A673 (cell line): ENCODE results near the gene RABGGTA. TPM values are rescaled to one million over a fixed set of nuclear protein-coding genes. Genes with fewer than 3 reads are reported as not detected.

Experiments
- BruUV-seq: library from RNA; stranded (reverse); fragments of 400-500 nt; replicated peaks from 2 replicates; lab custom pipeline; 2021; lab: Mats Ljungman, UMichigan
- CTCF ChIA-PET: fragments of 300-600 bp; sonication (Branson Sonifier 250); formaldehyde crosslinking; loops from one replicate; lab custom pipeline; 2022; ENCODE audit warnings: antibody characterized with exemption; lab: Charles Lee
- POLR2A ChIA-PET: fragments of 300-600 bp; sonication (Branson Sonifier 250); formaldehyde crosslinking; loops from one replicate; lab custom pipeline; 2022; ENCODE audit warnings: antibody characterized with exemption; ENCODE audit not compliant: low non-redundant PET; lab: Charles Lee
- DNase-seq: peaks from one replicate; pipeline ENCODE4 v3.0.0-alpha.2; 2015; ENCODE audit warnings: low spot score
- H3K27ac ChIP-seq: fragments of 200-600 bp; sonication (generic); 2 replicates; pipeline ENCODE4 v1.5.1; 2016; ENCODE audit warnings: mixed run types, low read depth, mild to moderate bottlenecking, mixed read lengths, antibody characterized with exemption, low read length; ENCODE audit not compliant: poor library complexity, severe bottlenecking
- H3K27me3 ChIP-seq: fragments of 200-600 bp; sonication (generic); replicated peaks from 2 replicates; pipeline ENCODE4 v1.6.1; 2017; ENCODE audit warnings: mixed run types, low read depth, mild to moderate bottlenecking, mixed read lengths, antibody characterized with exemption, low read length; ENCODE audit not compliant: insufficient read depth, poor library complexity
- H3K36me3 ChIP-seq: fragments of 200-600 bp; sonication (generic); 2 replicates; pipeline ENCODE4 v1.6.1; 2016; ENCODE audit warnings: mixed run types, mild to moderate bottlenecking, mixed read lengths, antibody characterized with exemption, low read length; ENCODE audit not compliant: insufficient read depth, poor library complexity, severe bottlenecking
- H3K4me1 ChIP-seq: fragments of 200-600 bp; sonication (generic); 2 replicates; pipeline ENCODE4 v1.6.1; 2017; ENCODE audit warnings: mixed run types, mild to moderate bottlenecking, mixed read lengths, antibody characterized with exemption, low read length; ENCODE audit not compliant: insufficient read depth, poor library complexity, severe bottlenecking
- H3K4me3 ChIP-seq: fragments of 200-600 bp; sonication (generic); 2 replicates; pipeline ENCODE4 v1.5.1; 2016; ENCODE audit warnings: low read depth, mixed run types, mild to moderate bottlenecking, mixed read lengths, low read length; ENCODE audit not compliant: poor library complexity, severe bottlenecking
- H3K9me3 ChIP-seq: fragments of 200-600 bp; sonication (generic); 2 replicates; pipeline ENCODE4 v1.6.1; 2016; ENCODE audit warnings: mixed run types, low read depth, mild to moderate bottlenecking, mixed read lengths, antibody characterized with exemption, low read length; ENCODE audit not compliant: poor library complexity, severe bottlenecking
- EZH2 ChIP-seq: fragments of 200-600 bp; sonication (generic); IDR thresholded peaks from 2 replicates; pipeline ENCODE4 v1.6.1; 2017; ENCODE audit warnings: borderline replicate concordance, low read depth, mild to moderate bottlenecking, mixed read lengths, antibody characterized with exemption, low read length; ENCODE audit not compliant: poor library complexity, severe bottlenecking
- intact Hi-C: fragments of 100-400 bp; cut with micrococcal nuclease; formaldehyde crosslinking; loops from one replicate; pipeline ENCODE4 v1.10.0; 2022; ENCODE audit not compliant: unreplicated experiment
- total RNA-seq: library from RNA; stranded (reverse); gene quantifications from 2 replicates; pipeline ENCODE4 v1.2.3, GENCODE V29; 2021
- TF ChIP-seq, protein P1 (sequence below): fragments of 300-800, 200-600 bp; sonication (generic); conservative IDR thresholded peaks from 2 replicates; pipeline ENCODE4 v1.5.1; 2017; ENCODE audit warnings: low read depth, mild to moderate bottlenecking, antibody characterized with exemption, low read length, moderate library complexity, mixed read lengths

RABGGTA gene
- total RNA-seq, 1 experiment from 2014 or later: 22.2 TPM

DNA sequence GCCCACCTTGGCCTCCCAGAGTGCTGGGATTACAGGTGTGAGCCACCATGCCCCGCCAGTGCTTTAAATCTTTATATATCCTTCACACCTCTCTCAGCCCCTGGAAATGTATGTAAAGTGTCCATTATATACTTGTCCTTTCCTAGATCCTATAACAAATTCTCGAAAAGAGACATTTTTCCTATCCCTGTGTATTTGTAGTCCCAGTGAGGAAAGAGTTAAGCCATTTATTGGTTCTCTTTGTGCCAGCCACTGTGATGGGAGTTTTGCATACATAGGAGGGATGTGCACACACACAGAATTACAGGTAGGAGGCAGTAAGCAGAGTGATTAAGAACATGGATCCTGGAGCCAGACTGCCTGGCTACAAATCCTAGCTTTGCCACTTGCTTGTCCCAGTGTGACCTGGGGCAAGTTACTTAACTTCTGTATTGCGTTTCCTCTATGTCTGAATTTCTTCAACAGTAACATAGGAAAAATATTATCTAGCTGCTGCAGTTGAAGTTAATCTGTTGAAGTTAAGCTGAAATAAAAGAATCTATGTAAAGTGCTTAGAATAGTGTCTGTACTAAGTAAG is 2.1 kb upstream of the RABGGTA start:
- DNase-seq: peak; percentile 10
- intact Hi-C loops: no loop called here
- H3K36me3 ChIP-seq: no peaks in the 10 kb centered on the region
- no peaks in the 10 kb centered on the region for H3K9me3 ChIP-seq
- H3K4me3 ChIP-seq: no peak overlapping the region
- no peak overlapping the region for H3K27ac ChIP-seq
- ChIA-PET CTCF (interaction anchor here (0.5 kb wide), 1 partner anchor 547 kb away, joined by 7 read pairs; no protein-coding TSS in a partner anchor), POLR2A (no interaction called here)
- TF ChIP-seq, protein P1, sequence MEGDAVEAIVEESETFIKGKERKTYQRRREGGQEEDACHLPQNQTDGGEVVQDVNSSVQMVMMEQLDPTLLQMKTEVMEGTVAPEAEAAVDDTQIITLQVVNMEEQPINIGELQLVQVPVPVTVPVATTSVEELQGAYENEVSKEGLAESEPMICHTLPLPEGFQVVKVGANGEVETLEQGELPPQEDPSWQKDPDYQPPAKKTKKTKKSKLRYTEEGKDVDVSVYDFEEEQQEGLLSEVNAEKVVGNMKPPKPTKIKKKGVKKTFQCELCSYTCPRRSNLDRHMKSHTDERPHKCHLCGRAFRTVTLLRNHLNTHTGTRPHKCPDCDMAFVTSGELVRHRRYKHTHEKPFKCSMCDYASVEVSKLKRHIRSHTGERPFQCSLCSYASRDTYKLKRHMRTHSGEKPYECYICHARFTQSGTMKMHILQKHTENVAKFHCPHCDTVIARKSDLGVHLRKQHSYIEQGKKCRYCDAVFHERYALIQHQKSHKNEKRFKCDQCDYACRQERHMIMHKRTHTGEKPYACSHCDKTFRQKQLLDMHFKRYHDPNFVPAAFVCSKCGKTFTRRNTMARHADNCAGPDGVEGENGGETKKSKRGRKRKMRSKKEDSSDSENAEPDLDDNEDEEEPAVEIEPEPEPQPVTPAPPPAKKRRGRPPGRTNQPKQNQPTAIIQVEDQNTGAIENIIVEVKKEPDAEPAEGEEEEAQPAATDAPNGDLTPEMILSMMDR: 0 out of 2 replicates have a peak, but pooled peaks have one; percentile 14
- TF ChIP-seq EZH2: no peak
- H3K27me3 ChIP-seq: no peaks in the 10 kb centered on the region
- peaks cover 4% of the 10 kb centered on the region for H3K4me1 ChIP-seq
- no TSS peak for BruUV-seq

DNA sequence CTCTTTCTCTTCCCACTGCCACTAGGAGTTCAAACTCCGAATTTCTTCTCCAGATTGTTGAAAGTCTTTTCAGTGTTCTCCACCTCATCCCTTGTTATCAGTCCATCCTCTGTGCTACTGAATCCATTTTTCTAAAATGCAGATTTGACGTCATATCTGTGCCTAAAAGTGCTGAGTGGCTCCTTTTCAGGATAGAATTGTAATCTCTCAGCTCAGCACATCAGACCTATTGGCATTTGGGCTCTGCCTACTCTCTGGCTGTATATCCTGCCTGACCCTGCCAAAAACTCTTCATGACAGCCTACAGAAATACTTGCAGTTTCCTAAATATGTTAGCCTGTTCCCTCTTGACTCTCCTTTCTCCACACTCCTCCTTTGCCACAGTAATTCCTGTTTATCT is 1.1 kb upstream of the RABGGTA start:
- no peak overlapping the region for H3K4me3 ChIP-seq
- CTCF ChIA-PET: no interaction called here
- intact Hi-C loops: no loop called here
- no peak for TF ChIP-seq EZH2
- TF ChIP-seq, protein P1: no peak
- H3K4me1 ChIP-seq: peaks cover 4% of the 10 kb centered on the region
- DNase-seq: no peak
- POLR2A ChIA-PET: no interaction called here
- TSS peak; percentile 48 for BruUV-seq
- no peaks in the 10 kb centered on the region for H3K36me3 ChIP-seq
- H3K9me3 ChIP-seq: no peaks in the 10 kb centered on the region
- H3K27me3 ChIP-seq: no peaks in the 10 kb centered on the region
- H3K27ac ChIP-seq: no peak overlapping the region

DNA sequence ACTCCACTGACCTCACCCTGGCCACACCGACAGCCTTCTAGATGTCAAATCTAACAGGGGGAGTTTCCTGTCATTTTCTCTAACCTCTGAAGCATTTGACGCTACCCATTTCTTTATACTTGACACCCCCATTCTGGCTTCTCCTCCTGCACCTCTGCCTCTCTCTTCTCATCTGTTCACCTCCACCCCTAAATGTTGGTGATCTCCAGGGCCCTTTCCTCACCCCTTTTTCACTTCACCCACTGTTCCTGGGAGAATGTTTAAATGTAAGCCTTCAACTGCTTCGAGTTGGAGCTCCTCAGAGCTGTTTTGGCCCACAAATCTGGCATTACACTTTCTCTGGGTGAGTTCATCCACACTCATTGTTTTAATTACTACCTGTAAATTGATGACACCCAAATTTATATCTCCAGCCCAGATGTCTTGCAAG is 452 bp upstream of the RABGGTA start:
- H3K27ac ChIP-seq: peak overlapping the region; percentile 98
- CTCF ChIA-PET: interaction anchor here (0.5 to 1.5 kb wide), 4 partner anchors 27 to 178 kb away, joined by 3 to 6 read pairs (median 4); partner anchors contain the start of genes CIDEB and TINF2
- no peak for DNase-seq
- no peaks in the 10 kb centered on the region for H3K36me3 ChIP-seq
- H3K4me1 ChIP-seq: peaks cover 4% of the 10 kb centered on the region
- POLR2A ChIA-PET: interaction anchor here (0.5 to 0.9 kb wide), 3 partner anchors 132 to 158 kb away, joined by 3 read pairs; partner anchors contain the start of genes DCAF11, KHNYN and NRL
- H3K4me3 ChIP-seq: peak overlapping the region; percentile 84
- no peak for TF ChIP-seq EZH2
- TF ChIP-seq, protein P1: no peak
- BruUV-seq: no TSS peak
- H3K27me3 ChIP-seq: no peaks in the 10 kb centered on the region
- no peaks in the 10 kb centered on the region for H3K9me3 ChIP-seq
- intact Hi-C loops: loop anchor here (2.0 kb wide), 1 partner anchor 29 kb away; the partner anchor contains the start of gene TINF2
